IMR-90 (cell line): ENCODE results near the gene GABBR2. TPM values are rescaled to one million over a fixed set of nuclear protein-coding genes. Genes with fewer than 3 reads are reported as not detected.

ENCODE experiments used
- ATAC-seq: fragments of 200-7000 bp; cut with Tn5 transposase; 2 replicates; pipeline ENCODE4 v1.9.1; 2020; ENCODE audit warnings: low read depth, mild to moderate bottlenecking, moderate library complexity
- BruUV-seq: library from RNA; stranded (reverse); fragments of 400-500 nt; replicated peaks from 2 replicates; lab custom pipeline; 2021; lab: Mats Ljungman, UMichigan
- CTCF ChIA-PET: fragments of 300-600 bp; formaldehyde crosslinking; extraction: SDS; loops from one replicate; lab custom pipeline; 2021; ENCODE audit warnings: antibody characterized with exemption; lab: Yijun Ruan, JAX
- POLR2A ChIA-PET: fragments of 300-600 bp; sonication (Branson Sonifier 250); formaldehyde crosslinking; loops from one replicate; lab custom pipeline; 2022; ENCODE audit warnings: antibody characterized with exemption; ENCODE audit not compliant: unreplicated experiment; lab: Charles Lee
- DNase-seq: peaks from one replicate; pipeline ENCODE4 v3.0.0; 2013
- H2AFZ ChIP-seq: replicated peaks from 2 replicates; pipeline ENCODE3; 2013; ENCODE audit warnings: low read length, mild to moderate bottlenecking; ENCODE audit not compliant: poor library complexity
- H2AK5ac ChIP-seq: 2 replicates; pipeline ENCODE4 v1.6.1; 2013; ENCODE audit warnings: low read depth, low read length, inconsistent platforms
- H2AK9ac ChIP-seq: replicated peaks from 2 replicates; pipeline ENCODE3; 2013; ENCODE audit warnings: mild to moderate bottlenecking, low read depth, low read length, moderate library complexity; ENCODE audit not compliant: poor library complexity
- H2BK120ac ChIP-seq: 2 replicates; pipeline ENCODE4 v1.6.1; 2013; ENCODE audit warnings: low read depth, low read length, inconsistent platforms
- H2BK15ac ChIP-seq: 3 replicates; pipeline ENCODE4 v1.6.1; 2013; ENCODE audit warnings: low read depth, low read length, inconsistent platforms
- H2BK20ac ChIP-seq: 2 replicates; pipeline ENCODE4 v1.6.1; 2013; ENCODE audit warnings: low read depth, mild to moderate bottlenecking, inconsistent platforms, low read length, moderate library complexity
- H2BK5ac ChIP-seq: 2 replicates; pipeline ENCODE4 v1.6.1; 2013; ENCODE audit warnings: mild to moderate bottlenecking, low read depth, low read length, inconsistent platforms; ENCODE audit not compliant: poor library complexity, severe bottlenecking
- H3K14ac ChIP-seq: replicated peaks from 2 replicates; pipeline ENCODE4 v1.6.1; 2013; ENCODE audit warnings: low read depth, low read length, inconsistent platforms
- H3K18ac ChIP-seq: 2 replicates; pipeline ENCODE4 v1.6.1; 2013; ENCODE audit warnings: low read depth, low read length, control low read depth
- H3K23ac ChIP-seq: 2 replicates; pipeline ENCODE4 v1.6.1; 2013; ENCODE audit warnings: low read depth, low read length, inconsistent platforms
- H3K27ac ChIP-seq: 2 replicates; pipeline ENCODE4 v1.5.1; 2013; ENCODE audit warnings: mild to moderate bottlenecking, control low read depth, low read length; ENCODE audit not compliant: insufficient read depth
- H3K27me3 ChIP-seq: 2 replicates; pipeline ENCODE4 v1.6.1; 2013; ENCODE audit warnings: low read length; ENCODE audit not compliant: control insufficient read depth, insufficient read depth
- H3K36me3 ChIP-seq: 2 replicates; pipeline ENCODE4 v1.6.1; 2013; ENCODE audit warnings: low read length, mixed read lengths; ENCODE audit not compliant: control insufficient read depth, insufficient read depth
- H3K4ac ChIP-seq: 2 replicates; pipeline ENCODE4 v1.6.1; 2013; ENCODE audit warnings: low read depth, low read length, inconsistent platforms
- H3K4me1 ChIP-seq: 2 replicates; pipeline ENCODE4 v1.6.1; 2013; ENCODE audit warnings: low read length, mixed read lengths; ENCODE audit not compliant: control insufficient read depth, insufficient read depth
- H3K4me2 ChIP-seq: 2 replicates; pipeline ENCODE4 v1.6.1; 2013; ENCODE audit warnings: low read depth, mild to moderate bottlenecking, control low read depth, low read length, moderate library complexity
- H3K4me3 ChIP-seq: 2 replicates; pipeline ENCODE4 v1.5.1; 2013; ENCODE audit warnings: low read depth, mild to moderate bottlenecking, control low read depth, low read length, moderate library complexity; ENCODE audit not compliant: insufficient read depth
- H3K56ac ChIP-seq: 2 replicates; pipeline ENCODE4 v1.6.1; 2013; ENCODE audit warnings: low read length, inconsistent platforms; ENCODE audit not compliant: insufficient read depth; ENCODE audit errors: extremely low read depth
- H3K79me1 ChIP-seq, 2 experiments: 2 replicates each; pipeline ENCODE4 v1.6.1; 2013; ENCODE audit warnings: low read length in 2 of 2, inconsistent platforms in 1 of 2, low read depth in 1 of 2
- H3K9ac ChIP-seq: 2 replicates; pipeline ENCODE4 v1.6.1; 2013; ENCODE audit warnings: low read depth, low read length, control low read depth
- H3K9me1 ChIP-seq: 2 replicates; pipeline ENCODE4 v1.6.1; 2013; ENCODE audit warnings: low read length, inconsistent platforms; ENCODE audit not compliant: insufficient read depth
- H3K9me3 ChIP-seq: 2 replicates; pipeline ENCODE4 v1.6.1; 2013; ENCODE audit warnings: low read length; ENCODE audit not compliant: control insufficient read depth, insufficient read depth
- H4K20me1 ChIP-seq: 2 replicates; pipeline ENCODE4 v1.6.1; 2013; ENCODE audit warnings: low read length, inconsistent platforms; ENCODE audit not compliant: insufficient read depth
- H4K5ac ChIP-seq: 2 replicates; pipeline ENCODE4 v1.6.1; 2013; ENCODE audit warnings: mild to moderate bottlenecking, low read depth, low read length, control low read depth
- H4K8ac ChIP-seq, 2 experiments: 2 replicates each; pipeline ENCODE4 v1.6.1; 2013; ENCODE audit warnings: low read depth in 2 of 2, low read length in 2 of 2, control low read depth in 1 of 2, inconsistent platforms in 1 of 2
- H4K91ac ChIP-seq: 2 replicates; pipeline ENCODE4 v1.6.1; 2013; ENCODE audit warnings: low read depth, low read length, inconsistent platforms; ENCODE audit not compliant: insufficient read depth
- BHLHE40 ChIP-seq: fragments of 150-350 bp; IDR thresholded peaks from 2 replicates; pipeline ENCODE4 v1.6.1; 2016; ENCODE audit warnings: mild to moderate bottlenecking, low read depth, low read length
- CEBPB ChIP-seq: IDR thresholded peaks from 2 replicates; pipeline ENCODE4 v1.6.1; 2012; ENCODE audit warnings: low read depth, low read length, improper control_type of control experiment
- CHD1 ChIP-seq: IDR thresholded peaks from 2 replicates; pipeline ENCODE4 v1.6.1; 2012; ENCODE audit warnings: low read depth, low read length, improper control_type of control experiment
- FOS ChIP-seq: fragments of 150-350 bp; IDR thresholded peaks from 2 replicates; pipeline ENCODE4 v1.6.1; 2016; ENCODE audit warnings: low read depth, low read length
- MAFK ChIP-seq: IDR thresholded peaks from 2 replicates; pipeline ENCODE4 v1.6.1; 2012; ENCODE audit warnings: low read depth, low read length, improper control_type of control experiment
- MAZ ChIP-seq: IDR thresholded peaks from 2 replicates; pipeline ENCODE4 v1.6.1; 2012; ENCODE audit warnings: low read depth, mild to moderate bottlenecking, low read length, improper control_type of control experiment, moderate library complexity, borderline replicate concordance
- MXI1 ChIP-seq: IDR thresholded peaks from 2 replicates; pipeline ENCODE4 v1.6.1; 2012; ENCODE audit warnings: low read depth, mild to moderate bottlenecking, low read length, moderate library complexity, borderline replicate concordance
- NFE2L2 ChIP-seq: fragments of 150-350 bp; IDR thresholded peaks from 2 replicates; pipeline ENCODE4 v1.6.1; 2016; ENCODE audit warnings: low read depth, mild to moderate bottlenecking, low read length
- POLR2A ChIP-seq: IDR thresholded peaks from 2 replicates; pipeline ENCODE4 v1.6.1; 2012; ENCODE audit warnings: mild to moderate bottlenecking, low read depth, low read length
- RAD21 ChIP-seq: IDR thresholded peaks from 2 replicates; pipeline ENCODE4 v1.6.1; 2012; ENCODE audit warnings: low read length, improper control_type of control experiment
- RCOR1 ChIP-seq: IDR thresholded peaks from 2 replicates; pipeline ENCODE4 v1.6.1; 2012; ENCODE audit warnings: mild to moderate bottlenecking, low read length, improper control_type of control experiment; ENCODE audit not compliant: insufficient replicate concordance
- RFX5 ChIP-seq: IDR thresholded peaks from 2 replicates; pipeline ENCODE4 v1.8.0; 2012; ENCODE audit warnings: low read depth, mild to moderate bottlenecking, low read length, moderate library complexity
- SMC3 ChIP-seq: fragments of 150-350 bp; IDR thresholded peaks from 2 replicates; pipeline ENCODE4 v1.6.1; 2016; ENCODE audit warnings: low read depth, mild to moderate bottlenecking, antibody characterized with exemption, low read length, moderate library complexity
- WGBS, 2 experiments: methylation state at CpG; one replicate each; pipeline versions ENCODE4 v1.1.5 to v1.1.7; 2013; ENCODE audit warnings: missing lambda C conversion rate in 2 of 2; ENCODE audit not compliant: insufficient read length in 1 of 2; ENCODE audit errors: extremely low coverage in 2 of 2; 5-methylcytosine and 5-hydroxymethylcytosine counted together
- dilution Hi-C: fragments of 300-500 bp; cut with HindIII; formaldehyde crosslinking; loops from one replicate; pipeline ENCODE4 v1.14.3; 2018; ENCODE audit warnings: low sequenced_read_pairs; ENCODE audit not compliant: unreplicated experiment
- in situ Hi-C: fragments of 300-500 bp; cut with MboI; formaldehyde crosslinking; loops from 3 replicates; pipeline ENCODE4 v1.14.3; 2019; ENCODE audit warnings: low sequenced_read_pairs, inconsistent platforms, mixed read lengths
- intact Hi-C: fragments of 100-400 bp; cut with micrococcal nuclease; formaldehyde crosslinking; loops from 2 replicates; pipeline ENCODE4 v1.10.0; 2022
- polyA plus RNA-seq, 3 experiments: library from polyadenylated mRNA; depleted of rRNA; stranded (reverse); fragments of >200 nt; gene quantifications; 2 replicates each; pipeline ENCODE4 v1.2.3, GENCODE V29; 2012; ENCODE audit warnings: low replicate concordance in 1 of 3
- total RNA-seq: library from RNA; depleted of rRNA; stranded (reverse); fragments of >200 nt; gene quantifications from 2 replicates; pipeline ENCODE4 v1.2.3, GENCODE V29; 2012
- TF ChIP-seq, protein P1 (sequence below): fragments of 150-350 bp; IDR thresholded peaks from 2 replicates; pipeline ENCODE4 v1.6.1; 2016; ENCODE audit warnings: low read depth, mild to moderate bottlenecking, low read length, moderate library complexity, borderline replicate concordance
- TF ChIP-seq, protein P2 (sequence below): fragments of 150-350 bp; IDR thresholded peaks from 2 replicates; pipeline ENCODE4 v1.6.1; 2017; ENCODE audit warnings: mild to moderate bottlenecking, antibody characterized with exemption, low read length, low read depth
- TF ChIP-seq, protein P3 (sequence below): conservative IDR thresholded peaks from 2 replicates; pipeline ENCODE4 v1.5.1; 2012; ENCODE audit warnings: mild to moderate bottlenecking, low read depth, low read length, improper control_type of control experiment

Gene GABBR2
- total and polyA plus RNA-seq, 2 of the 4 experiments (the other 2 are of a cell fraction), result 14.2 to 20.3 TPM

DNA sequence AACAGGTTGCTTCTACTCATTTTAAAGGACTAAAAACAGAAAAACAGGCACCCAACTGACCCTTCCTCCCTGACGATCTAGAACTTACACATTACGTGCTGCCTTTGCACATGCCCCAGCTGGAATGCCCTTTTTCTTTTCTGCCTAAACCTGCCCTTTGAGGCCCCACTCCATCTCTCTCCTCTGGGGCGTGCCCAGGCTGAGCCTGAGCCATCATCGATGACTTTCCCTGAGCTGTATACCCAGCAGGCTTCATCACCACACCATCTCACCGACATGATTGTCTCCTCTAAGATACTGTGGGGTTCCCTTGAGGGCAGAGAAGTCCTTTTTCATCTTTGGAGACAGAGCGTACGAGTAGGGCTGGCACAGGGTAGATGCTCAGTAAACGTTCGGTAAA lies 24.1 kb upstream of the GABBR2 start:
- POLR2A ChIA-PET, result no interaction called here
- intact Hi-C loops, result no loop called here

More for the DNA sequence above, 24.1 kb upstream of the GABBR2 start:
- H3K9me1 ChIP-seq, result peaks cover 3% of the 10 kb centered on the region; the same call in 1 of the 2 replicates
- no TSS peak for BruUV-seq
- no peaks in the 10 kb centered on the region for H3K79me1 ChIP-seq
- no peak overlapping the region for H2BK20ac ChIP-seq
- peaks cover 16% of the 10 kb centered on the region for H3K36me3 ChIP-seq
- H2BK5ac ChIP-seq, result no peak overlapping the region
- no peak; the same call in 1 of the 2 replicates for ATAC-seq
- no peak overlapping the region for H2AK5ac ChIP-seq
- H3K18ac ChIP-seq, result no peak overlapping the region
- H3K27me3 ChIP-seq, result no peaks in the 10 kb centered on the region
- H3K4ac ChIP-seq, result no peak overlapping the region
- H3K4me2 ChIP-seq, result no peak overlapping the region
- no peak overlapping the region for H2BK120ac ChIP-seq
- TF ChIP-seq POLR2A (no peak), MAZ (no peak), BHLHE40 (no peak), CEBPB (no peak), RAD21 (no peak), NFE2L2 (no peak), SMC3 (no peak), RFX5 (no peak), CHD1 (no peak), MXI1 (no peak), FOS (no peak), MAFK (no peak), RCOR1 (no peak)
- TF ChIP-seq, protein P1, sequence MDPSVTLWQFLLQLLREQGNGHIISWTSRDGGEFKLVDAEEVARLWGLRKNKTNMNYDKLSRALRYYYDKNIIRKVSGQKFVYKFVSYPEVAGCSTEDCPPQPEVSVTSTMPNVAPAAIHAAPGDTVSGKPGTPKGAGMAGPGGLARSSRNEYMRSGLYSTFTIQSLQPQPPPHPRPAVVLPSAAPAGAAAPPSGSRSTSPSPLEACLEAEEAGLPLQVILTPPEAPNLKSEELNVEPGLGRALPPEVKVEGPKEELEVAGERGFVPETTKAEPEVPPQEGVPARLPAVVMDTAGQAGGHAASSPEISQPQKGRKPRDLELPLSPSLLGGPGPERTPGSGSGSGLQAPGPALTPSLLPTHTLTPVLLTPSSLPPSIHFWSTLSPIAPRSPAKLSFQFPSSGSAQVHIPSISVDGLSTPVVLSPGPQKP, result no peak
- TF ChIP-seq, protein P2, sequence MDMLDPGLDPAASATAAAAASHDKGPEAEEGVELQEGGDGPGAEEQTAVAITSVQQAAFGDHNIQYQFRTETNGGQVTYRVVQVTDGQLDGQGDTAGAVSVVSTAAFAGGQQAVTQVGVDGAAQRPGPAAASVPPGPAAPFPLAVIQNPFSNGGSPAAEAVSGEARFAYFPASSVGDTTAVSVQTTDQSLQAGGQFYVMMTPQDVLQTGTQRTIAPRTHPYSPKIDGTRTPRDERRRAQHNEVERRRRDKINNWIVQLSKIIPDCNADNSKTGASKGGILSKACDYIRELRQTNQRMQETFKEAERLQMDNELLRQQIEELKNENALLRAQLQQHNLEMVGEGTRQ, result no peak
- TF ChIP-seq, protein P3, sequence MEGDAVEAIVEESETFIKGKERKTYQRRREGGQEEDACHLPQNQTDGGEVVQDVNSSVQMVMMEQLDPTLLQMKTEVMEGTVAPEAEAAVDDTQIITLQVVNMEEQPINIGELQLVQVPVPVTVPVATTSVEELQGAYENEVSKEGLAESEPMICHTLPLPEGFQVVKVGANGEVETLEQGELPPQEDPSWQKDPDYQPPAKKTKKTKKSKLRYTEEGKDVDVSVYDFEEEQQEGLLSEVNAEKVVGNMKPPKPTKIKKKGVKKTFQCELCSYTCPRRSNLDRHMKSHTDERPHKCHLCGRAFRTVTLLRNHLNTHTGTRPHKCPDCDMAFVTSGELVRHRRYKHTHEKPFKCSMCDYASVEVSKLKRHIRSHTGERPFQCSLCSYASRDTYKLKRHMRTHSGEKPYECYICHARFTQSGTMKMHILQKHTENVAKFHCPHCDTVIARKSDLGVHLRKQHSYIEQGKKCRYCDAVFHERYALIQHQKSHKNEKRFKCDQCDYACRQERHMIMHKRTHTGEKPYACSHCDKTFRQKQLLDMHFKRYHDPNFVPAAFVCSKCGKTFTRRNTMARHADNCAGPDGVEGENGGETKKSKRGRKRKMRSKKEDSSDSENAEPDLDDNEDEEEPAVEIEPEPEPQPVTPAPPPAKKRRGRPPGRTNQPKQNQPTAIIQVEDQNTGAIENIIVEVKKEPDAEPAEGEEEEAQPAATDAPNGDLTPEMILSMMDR, result no peak
- no peak overlapping the region for H4K5ac ChIP-seq
- H3K9me3 ChIP-seq, result no peaks in the 10 kb centered on the region
- H3K9ac ChIP-seq, result no peak overlapping the region
- no peak overlapping the region for H3K14ac ChIP-seq
- in situ Hi-C loops, result no loop called here
- H4K8ac ChIP-seq, result no peak overlapping the region
- no peak overlapping the region for H3K4me3 ChIP-seq
- H3K27ac ChIP-seq, result no peak overlapping the region
- no peak for DNase-seq
- no peak overlapping the region for H3K56ac ChIP-seq
- H4K20me1 ChIP-seq, result no peaks in the 10 kb centered on the region
- H3K4me1 ChIP-seq, result no peaks in the 10 kb centered on the region; the same call in 1 of the 2 replicates
- no peak overlapping the region for H3K23ac ChIP-seq
- no peak overlapping the region for H2AFZ ChIP-seq
- no peak overlapping the region for H2AK9ac ChIP-seq
- dilution Hi-C loops, result no loop called here
- no peak overlapping the region for H4K91ac ChIP-seq
- no peak overlapping the region for H2BK15ac ChIP-seq
- CTCF ChIA-PET, result no interaction called here
- WGBS, 2 experiments, result no CpG with 5 or more reads among the region's 9 CpGs
